PC-9 (cell line): Measurements from ENCODE around the gene CIP2A. TPM values are rescaled to one million over a fixed set of nuclear protein-coding genes. Genes with fewer than 3 reads are reported as not detected.

Source experiments
- BruUV-seq: library from RNA; stranded (reverse); fragments of 400-500 nt; replicated peaks from 2 replicates; lab custom pipeline; 2021; lab: Mats Ljungman, UMichigan
- CTCF ChIA-PET: fragments of 300-600 bp; sonication (Branson Sonifier 250); formaldehyde crosslinking; loops from one replicate; lab custom pipeline; 2022; ENCODE audit warnings: antibody characterized with exemption; lab: Charles Lee
- POLR2A ChIA-PET: fragments of 300-600 bp; sonication (Branson Sonifier 250); formaldehyde crosslinking; loops from one replicate; lab custom pipeline; 2022; ENCODE audit warnings: antibody characterized with exemption; ENCODE audit not compliant: unreplicated experiment; lab: Charles Lee
- DNase-seq, 2 experiments: peaks; one replicate each; pipeline versions ENCODE4 v3.0.0 to v3.0.0-alpha.2; 2015 to 2022; ENCODE audit warnings: mixed read lengths in 1 of 2
- H2AFZ ChIP-seq: fragments of 200-600 bp; sonication (generic); 2 replicates; pipeline ENCODE4 v1.8.1; 2017; ENCODE audit warnings: antibody characterized with exemption
- H3F3A ChIP-seq: fragments of 200-600 bp; sonication (generic); 2 replicates; pipeline ENCODE4 v1.8.1; 2017; ENCODE audit warnings: antibody characterized with exemption, mild to moderate bottlenecking, low read depth; ENCODE audit not compliant: insufficient read depth
- H3K27ac ChIP-seq: fragments of 200-600 bp; sonication (generic); 2 replicates; pipeline ENCODE4 v1.6.1; 2016; ENCODE audit warnings: mixed run types
- H3K27me3 ChIP-seq: fragments of 200-600 bp; sonication (generic); 2 replicates; pipeline ENCODE4 v1.6.1; 2016; ENCODE audit warnings: low read depth, mixed run types; ENCODE audit not compliant: insufficient read depth
- H3K36me3 ChIP-seq: fragments of 200-600 bp; sonication (generic); 2 replicates; pipeline ENCODE4 v1.6.1; 2016; ENCODE audit warnings: low read depth, mixed run types
- H3K4me1 ChIP-seq: fragments of 200-600 bp; sonication (generic); replicated peaks from 2 replicates; pipeline ENCODE4 v1.6.1; 2016; ENCODE audit warnings: mixed run types; ENCODE audit not compliant: insufficient read depth
- H3K4me2 ChIP-seq: fragments of 200-600 bp; sonication (generic); 2 replicates; pipeline ENCODE4 v1.6.1; 2017; ENCODE audit warnings: mixed run types
- H3K4me3 ChIP-seq: fragments of 200-600 bp; sonication (generic); 2 replicates; pipeline ENCODE4 v1.6.1; 2016; ENCODE audit warnings: mixed run types
- H3K79me2 ChIP-seq: fragments of 200-600 bp; sonication (generic); 2 replicates; pipeline ENCODE4 v1.6.1; 2017; ENCODE audit warnings: low read depth, mixed run types
- H3K9me2 ChIP-seq: fragments of 200-600 bp; sonication (generic); 2 replicates; pipeline ENCODE4 v1.8.1; 2017; ENCODE audit warnings: mild to moderate bottlenecking; ENCODE audit not compliant: insufficient read depth
- H3K9me3 ChIP-seq: fragments of 200-600 bp; sonication (generic); 2 replicates; pipeline ENCODE4 v1.8.1; 2016; ENCODE audit warnings: low read depth; ENCODE audit not compliant: insufficient read depth
- H4K20me1 ChIP-seq: fragments of 200-600 bp; sonication (generic); 2 replicates; pipeline ENCODE4 v1.8.1; 2017; ENCODE audit not compliant: insufficient read depth
- EZH2 ChIP-seq: fragments of 200-600 bp; sonication (generic); IDR thresholded peaks from 2 replicates; pipeline ENCODE4 v1.8.0; 2017; ENCODE audit warnings: antibody characterized with exemption, low read depth
- intact Hi-C: fragments of 100-400 bp; cut with micrococcal nuclease; formaldehyde crosslinking; loops from one replicate; pipeline ENCODE4 v1.10.0; 2022; ENCODE audit not compliant: unreplicated experiment
- total RNA-seq: library from RNA; stranded (reverse); gene quantifications from 2 replicates; pipeline ENCODE4 v1.2.3, GENCODE V29; 2021
- TF ChIP-seq, protein P1 (sequence below): fragments of 200-600 bp; sonication (generic); conservative IDR thresholded peaks from 2 replicates; pipeline ENCODE4 v1.6.1; 2017; ENCODE audit warnings: mixed run types, antibody characterized with exemption, mild to moderate bottlenecking, moderate library complexity

CIP2A gene
- total RNA-seq, 1 experiment from 2014 or later, result 41.1 TPM

DNA sequence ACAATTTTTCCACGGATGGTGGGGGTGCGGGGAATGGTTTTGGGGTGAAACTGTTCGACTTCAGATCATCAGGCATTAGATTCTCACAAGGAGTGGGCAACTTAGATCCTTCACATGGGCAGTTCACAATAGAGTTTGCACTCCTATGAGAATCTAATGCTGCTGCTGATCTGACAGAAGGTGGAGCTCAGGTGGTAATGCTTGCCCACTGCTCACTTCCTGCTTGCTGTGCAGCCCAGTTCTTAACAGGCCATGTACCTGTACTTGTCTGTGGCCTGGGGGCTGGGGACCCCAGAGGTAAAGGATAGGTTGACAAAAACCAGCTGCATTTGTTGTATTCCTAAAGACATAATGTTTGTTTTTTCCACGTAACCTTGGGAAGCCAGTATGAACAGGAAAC is 16.3 kb upstream of the CIP2A start:
- Histone ChIP-seq H3K36me3 (no peaks in the 10 kb centered on the region), H2AFZ (no peak overlapping the region), H3K4me1 (peaks cover 8% of the 10 kb centered on the region), H3K79me2 (no peaks in the 10 kb centered on the region), H3K27ac (no peak overlapping the region), H3K4me3 (no peak overlapping the region), H4K20me1 (no peaks in the 10 kb centered on the region), H3K4me2 (no peak overlapping the region), H3K27me3 (no peaks in the 10 kb centered on the region), H3K9me2 (no peaks in the 10 kb centered on the region), H3K9me3 (no peaks in the 10 kb centered on the region), H3F3A (no peaks in the 10 kb centered on the region)
- DNase-seq, result no peak
- intact Hi-C loops, result no loop called here
- no peak for TF ChIP-seq EZH2
- TF ChIP-seq, protein P1, sequence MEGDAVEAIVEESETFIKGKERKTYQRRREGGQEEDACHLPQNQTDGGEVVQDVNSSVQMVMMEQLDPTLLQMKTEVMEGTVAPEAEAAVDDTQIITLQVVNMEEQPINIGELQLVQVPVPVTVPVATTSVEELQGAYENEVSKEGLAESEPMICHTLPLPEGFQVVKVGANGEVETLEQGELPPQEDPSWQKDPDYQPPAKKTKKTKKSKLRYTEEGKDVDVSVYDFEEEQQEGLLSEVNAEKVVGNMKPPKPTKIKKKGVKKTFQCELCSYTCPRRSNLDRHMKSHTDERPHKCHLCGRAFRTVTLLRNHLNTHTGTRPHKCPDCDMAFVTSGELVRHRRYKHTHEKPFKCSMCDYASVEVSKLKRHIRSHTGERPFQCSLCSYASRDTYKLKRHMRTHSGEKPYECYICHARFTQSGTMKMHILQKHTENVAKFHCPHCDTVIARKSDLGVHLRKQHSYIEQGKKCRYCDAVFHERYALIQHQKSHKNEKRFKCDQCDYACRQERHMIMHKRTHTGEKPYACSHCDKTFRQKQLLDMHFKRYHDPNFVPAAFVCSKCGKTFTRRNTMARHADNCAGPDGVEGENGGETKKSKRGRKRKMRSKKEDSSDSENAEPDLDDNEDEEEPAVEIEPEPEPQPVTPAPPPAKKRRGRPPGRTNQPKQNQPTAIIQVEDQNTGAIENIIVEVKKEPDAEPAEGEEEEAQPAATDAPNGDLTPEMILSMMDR, result no peak
- CTCF ChIA-PET, result no interaction called here
- POLR2A ChIA-PET, result interaction anchor here (0.7 kb wide), 1 partner anchor 16 kb away, joined by 9 read pairs; the partner anchor contains the start of gene CIP2A
- BruUV-seq, result no TSS peak

DNA sequence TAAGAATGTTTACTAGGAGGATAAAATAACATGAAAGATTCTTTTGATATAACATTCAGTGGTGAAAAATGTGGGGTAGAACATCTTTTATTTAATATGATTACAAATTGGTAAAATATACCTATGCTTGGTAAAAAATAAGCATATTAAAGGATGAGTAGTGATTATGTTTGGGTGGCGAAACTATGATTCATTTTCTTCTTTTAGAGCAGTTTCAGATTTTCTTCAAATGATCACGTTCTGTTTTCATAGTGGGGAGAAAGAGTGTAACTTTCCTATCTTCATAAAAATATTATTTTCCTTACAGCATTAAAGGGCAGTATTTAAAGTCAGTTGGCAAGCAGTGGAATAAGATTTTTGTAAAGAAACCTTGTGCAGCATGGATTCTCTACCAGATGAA is 15.8 kb upstream of the CIP2A start:
- ChIA-PET CTCF (no interaction called here), POLR2A (no interaction called here)
- Histone ChIP-seq H3K9me3 (no peaks in the 10 kb centered on the region), H3K36me3 (no peaks in the 10 kb centered on the region), H3K27me3 (no peaks in the 10 kb centered on the region), H4K20me1 (no peaks in the 10 kb centered on the region), H3K4me2 (no peak overlapping the region), H3K4me3 (no peak overlapping the region), H3K9me2 (no peaks in the 10 kb centered on the region), H3K79me2 (no peaks in the 10 kb centered on the region), H3K4me1 (peaks cover 8% of the 10 kb centered on the region), H3K27ac (no peak overlapping the region), H2AFZ (no peak overlapping the region), H3F3A (no peaks in the 10 kb centered on the region)
- BruUV-seq, result no TSS peak
- TF ChIP-seq, protein P1, result no peak
- TF ChIP-seq EZH2, result no peak
- no peak for DNase-seq
- intact Hi-C loops, result no loop called here

DNA sequence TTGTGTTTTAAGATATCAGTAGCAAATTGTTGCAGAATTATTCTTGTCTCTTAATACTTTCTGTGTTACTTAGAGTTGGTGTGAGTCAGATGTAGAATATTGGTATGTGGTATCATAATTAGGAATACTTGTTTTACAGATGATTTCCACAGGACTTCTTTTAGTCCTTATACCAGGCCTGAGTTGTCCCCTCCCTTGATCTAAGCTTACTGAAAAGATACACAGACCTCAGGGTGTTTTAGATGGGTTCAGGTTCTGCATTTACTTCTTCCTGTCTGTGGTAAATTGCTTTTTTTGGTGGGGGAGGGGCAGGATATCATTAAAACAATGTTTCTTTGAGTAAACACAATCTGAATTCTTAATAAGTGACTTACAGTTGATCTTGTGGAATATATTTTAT is 14.5 kb upstream of the CIP2A start:
- Histone ChIP-seq H3F3A (no peaks in the 10 kb centered on the region), H3K4me1 (peaks cover 8% of the 10 kb centered on the region), H3K27me3 (no peaks in the 10 kb centered on the region), H3K9me3 (no peaks in the 10 kb centered on the region), H3K4me2 (no peak overlapping the region), H3K4me3 (no peak overlapping the region), H3K36me3 (no peaks in the 10 kb centered on the region), H3K79me2 (no peaks in the 10 kb centered on the region), H4K20me1 (no peaks in the 10 kb centered on the region), H3K27ac (no peak overlapping the region), H3K9me2 (no peaks in the 10 kb centered on the region), H2AFZ (no peak overlapping the region)
- TF ChIP-seq, protein P1, result no peak
- TF ChIP-seq EZH2, result no peak
- CTCF ChIA-PET, result no interaction called here
- no TSS peak for BruUV-seq
- POLR2A ChIA-PET, result no interaction called here
- DNase-seq, result no peak
- intact Hi-C loops, result no loop called here
